GM12801 (cell line): Measurements from ENCODE around the gene CCL17.

Experiments
- CTCF ChIP-seq: IDR thresholded peaks from one replicate; pipeline ENCODE4 v1.5.1; 2011; ENCODE audit warnings: control low read depth; ENCODE audit not compliant: insufficient read length; ENCODE audit errors: extremely low read depth

CCL17 gene

GRCh38 chr16:57403965-57404817 is at the start of gene CCL17:
CCL17 (plus strand) TSS chr16:57404767; CDS start chr16:57413933, 9,166 bp downstream.
- TF ChIP-seq CTCF: no peak

- no peak for TF ChIP-seq CTCF
Measured at GRCh38 chr16:57355898-57356414, 48.6 kb upstream of the CCL17 start.

GRCh38 chr16:57356547-57356946 is 48.0 kb upstream of the CCL17 start:
- TF ChIP-seq CTCF: no peak

- TF ChIP-seq CTCF: no peak
Measured at GRCh38 chr16:57357330-57358085, 47.1 kb upstream of the CCL17 start.

- TF ChIP-seq CTCF: no peak
Measured at GRCh38 chr16:57358086-57358420, 46.5 kb upstream of the CCL17 start.

- no peak for TF ChIP-seq CTCF
Measured at GRCh38 chr16:57358527-57359095, 46.0 kb upstream of the CCL17 start, which contains the start of gene CCL22. CCL22 (plus strand) TSS chr16:57358783; CDS start chr16:57358817, 34 bp downstream.

- TF ChIP-seq CTCF: no peak
Measured at GRCh38 chr16:57360321-57360935, 44.1 kb upstream of the CCL17 start.
